SK-N-MC (cell line): ENCODE measurements around the gene SERBP1.

ENCODE experiments used
- EZH2 ChIP-seq: fragments of 200-600 bp; sonication (generic); IDR thresholded peaks from one replicate; pipeline ENCODE4 v1.6.1; 2017; ENCODE audit warnings: antibody characterized with exemption
- POLR2AphosphoS5 ChIP-seq: IDR thresholded peaks from 2 replicates; pipeline ENCODE4 v1.6.1; 2012; ENCODE audit warnings: mild to moderate bottlenecking, low read depth, low read length, borderline replicate concordance

- TF ChIP-seq EZH2 (no peak), POLR2AphosphoS5 (no peak)
Observed at GRCh38 chr1:67437961-67438360, 7.8 kb upstream of the SERBP1 start.
